Measurements from ENCODE around the gene CD207. TPM values are rescaled to one million over a fixed set of nuclear protein-coding genes. Genes with fewer than 3 reads are reported as not detected.
A peak's percentile ranks its signal among the peaks of the same experiment; 100 is the strongest.
"Not testable (repeated sequence)": the region's sequence is repeated elsewhere in the genome, so short reads cannot be mapped to it uniquely, and the experiment has no call there.

The CD207 gene
- total RNA-seq (0.66 TPM), polyA plus RNA-seq (ENCODE audit: insufficient read depth, low read depth, low replicate concordance) (not detected)
- long read RNA-seq, donor 1, result 0 reads
- long read RNA-seq, donor 2, result 0 reads
- long read RNA-seq, donor 3, result 0 reads
- long read RNA-seq, donor 4, result 0 reads
- long read RNA-seq, donor 5, result 0 reads
- long read RNA-seq, donor 6, result 0 reads
- long read RNA-seq, donor 7, result 0 reads
- long read RNA-seq, donor 8, result 0 reads
- long read RNA-seq, donor 9, result 0 reads
- long read RNA-seq, donor 10, result 0 reads

GRCh38 chr2:70835643-70836042 lies at the start of gene CD207:
Gene CD207 (minus strand): TSS chr2:70835816. CDS start chr2:70835776, 40 bp downstream.
- H3K36me3 ChIP-seq (ENCODE audit: control insufficient read depth in 2 of 3, insufficient read depth in 3 of 3, low read length in 3 of 3), result no peaks in the 10 kb centered on the region
- FAIRE-seq, result no peak
- TF ChIP-seq CTCF (IDR thresholded peaks at IDR 0.05; ENCODE audit: borderline replicate concordance, extremely low read depth, insufficient read depth), result no peak

GRCh38 chr2:70878543-70878942 lies 42.9 kb upstream of the CD207 start:
- H3K4me1 ChIP-seq (ENCODE audit: control insufficient read depth in 2 of 3, insufficient read depth in 2 of 3, low read depth in 1 of 3, low read length in 3 of 3); intact Hi-C loops (cut with DNase I); H3K27ac ChIP-seq (ENCODE audit: low read depth in 2 of 2, low read length in 2 of 2); H3K4me3 ChIP-seq (ENCODE audit: low read length in 3 of 3); DNase-seq; H3K36me3 ChIP-seq (ENCODE audit: control insufficient read depth in 2 of 3, insufficient read depth in 3 of 3, low read length in 3 of 3); FAIRE-seq; H3K9ac ChIP-seq (ENCODE audit: low read length in 3 of 3); H3K9me3 ChIP-seq (ENCODE audit: control insufficient read depth in 2 of 3, insufficient read depth in 1 of 3, low read length in 3 of 3): not testable (repeated sequence)
- H3K27me3 ChIP-seq (ENCODE audit: control insufficient read depth, insufficient read depth, low read length), result peaks cover 11% of the 10 kb centered on the region

More at GRCh38 chr2:70835643-70836042, at the start of gene CD207:
- no peaks in the 10 kb centered on the region for H3K9me3 ChIP-seq (ENCODE audit: control insufficient read depth in 2 of 3, insufficient read depth in 1 of 3, low read length in 3 of 3)
- no peaks in the 10 kb centered on the region for H3K4me1 ChIP-seq (ENCODE audit: control insufficient read depth in 2 of 3, insufficient read depth in 2 of 3, low read depth in 1 of 3, low read length in 3 of 3)
- no peaks in the 10 kb centered on the region for H3K27me3 ChIP-seq (ENCODE audit: control insufficient read depth, insufficient read depth, low read length)
- no peak within 1 kb of the TSS for H3K4me3 ChIP-seq (ENCODE audit: low read length in 3 of 3)
- H3K27ac ChIP-seq (ENCODE audit: low read depth in 2 of 2, low read length in 2 of 2), result no peak within 1 kb of the TSS
- DNase-seq, result no peak
- intact Hi-C loops (cut with DNase I), result no loop called here
- H3K9ac ChIP-seq (ENCODE audit: low read length in 3 of 3), result no peak within 1 kb of the TSS

- H3K4me3 ChIP-seq (ENCODE audit: low read length in 3 of 3); H3K36me3 ChIP-seq (ENCODE audit: control insufficient read depth in 2 of 3, insufficient read depth in 3 of 3, low read length in 3 of 3); intact Hi-C loops (cut with DNase I); H3K9me3 ChIP-seq (ENCODE audit: control insufficient read depth in 2 of 3, insufficient read depth in 1 of 3, low read length in 3 of 3); H3K27ac ChIP-seq (ENCODE audit: low read depth in 2 of 2, low read length in 2 of 2); FAIRE-seq; H3K9ac ChIP-seq (ENCODE audit: low read length in 3 of 3); H3K4me1 ChIP-seq (ENCODE audit: control insufficient read depth in 2 of 3, insufficient read depth in 2 of 3, low read depth in 1 of 3, low read length in 3 of 3): not testable (repeated sequence)
- peak in 1 of 5 donors; percentile 27 for DNase-seq
- peaks cover 10% of the 10 kb centered on the region for H3K27me3 ChIP-seq (ENCODE audit: control insufficient read depth, insufficient read depth, low read length)
Observed at GRCh38 chr2:70876138-70876537, 40.5 kb upstream of the CD207 start.

GRCh38 chr2:70873541-70873940 lies 37.9 kb upstream of the CD207 start:
- Histone ChIP-seq H3K27me3 (ENCODE audit: control insufficient read depth, insufficient read depth, low read length) (peaks cover 10% of the 10 kb centered on the region), H3K4me1 (ENCODE audit: control insufficient read depth in 2 of 3, insufficient read depth in 2 of 3, low read depth in 1 of 3, low read length in 3 of 3) (peaks cover 0 to 5% (median 5%) of the 10 kb centered on the region in 3 donors), H3K9me3 (ENCODE audit: control insufficient read depth in 2 of 3, insufficient read depth in 1 of 3, low read length in 3 of 3) (no peaks in the 10 kb centered on the region), H3K9ac (ENCODE audit: low read length in 3 of 3) (no peak overlapping the region), H3K27ac (ENCODE audit: low read depth in 2 of 2, low read length in 2 of 2) (no peak overlapping the region), H3K36me3 (ENCODE audit: control insufficient read depth in 2 of 3, insufficient read depth in 3 of 3, low read length in 3 of 3) (no peaks in the 10 kb centered on the region), H3K4me3 (ENCODE audit: low read length in 3 of 3) (no peak overlapping the region)
- intact Hi-C loops (cut with DNase I), result loop anchor here (5.0 kb wide), 1 partner anchor 74 kb away; no protein-coding TSS in a partner anchor
- peak in 1 of 5 donors; percentile 31 for DNase-seq
- no peak for FAIRE-seq
- no peak for TF ChIP-seq CTCF (IDR thresholded peaks at IDR 0.05; ENCODE audit: borderline replicate concordance, extremely low read depth, insufficient read depth)

Data from kidney (tissue), 22 donors.